Panc1 (cell line): ENCODE data around the gene DLG5. TPM values are rescaled to one million over a fixed set of nuclear protein-coding genes. Genes with fewer than 3 reads are reported as not detected.

Experiments used
- ATAC-seq: fragments of 200-7000 bp; cut with Tn5 transposase; 2 replicates; pipeline ENCODE4 v1.9.1; 2020; ENCODE audit warnings: mild to moderate bottlenecking, moderate library complexity
- BruUV-seq: library from RNA; stranded (reverse); fragments of 400-500 nt; replicated peaks from 2 replicates; lab custom pipeline; 2021; lab: Mats Ljungman, UMichigan
- CTCF ChIA-PET: fragments of 300-600 bp; sonication (Branson Sonifier 250); formaldehyde crosslinking; loops from one replicate; lab custom pipeline; 2022; ENCODE audit warnings: antibody characterized with exemption; lab: Charles Lee
- POLR2A ChIA-PET: fragments of 300-600 bp; sonication (Branson Sonifier 250); formaldehyde crosslinking; loops from one replicate; lab custom pipeline; 2022; ENCODE audit warnings: antibody characterized with exemption; lab: Charles Lee
- DNase-seq: peaks from one replicate; pipeline ENCODE4 v3.0.0-alpha.2; 2010; ENCODE audit warnings: low read depth, low spot score
- H3K27ac ChIP-seq: 2 replicates; pipeline ENCODE4 v1.5.1; 2011; ENCODE audit warnings: mild to moderate bottlenecking, low read length, inconsistent platforms
- H3K27me3 ChIP-seq: fragments of 200-500 bp; sonication (Bioruptor generic); 2 replicates; pipeline ENCODE4 v1.6.0; 2014; ENCODE audit warnings: low read length, inconsistent platforms; ENCODE audit not compliant: control insufficient read depth, insufficient read depth
- H3K36me3 ChIP-seq: fragments of 200-500 bp; sonication (Bioruptor generic); 2 replicates; pipeline ENCODE4 v1.5.1; 2014; ENCODE audit warnings: inconsistent platforms, mild to moderate bottlenecking, low read length, moderate library complexity; ENCODE audit not compliant: control insufficient read depth, insufficient read depth
- H3K4me1 ChIP-seq: 2 replicates; pipeline ENCODE4 v1.5.1; 2011; ENCODE audit warnings: inconsistent platforms, mild to moderate bottlenecking, low read length, moderate library complexity; ENCODE audit not compliant: control insufficient read depth, insufficient read depth
- H3K4me3 ChIP-seq, 2 experiments: 2 replicates each; pipeline ENCODE4 v1.5.1; 2011 to 2012; ENCODE audit warnings: low read depth in 2 of 2, low read length in 2 of 2, mild to moderate bottlenecking in 2 of 2, inconsistent platforms in 1 of 2, moderate library complexity in 1 of 2
- H3K9me3 ChIP-seq: fragments of 200-500 bp; sonication (Bioruptor generic); 2 replicates; pipeline ENCODE4 v1.5.1; 2014; ENCODE audit warnings: low read depth, mild to moderate bottlenecking, inconsistent platforms, low read length, moderate library complexity; ENCODE audit not compliant: control insufficient read depth, insufficient read depth
- CTCF ChIP-seq: fragments of 450-650 bp; IDR thresholded peaks from 2 replicates; pipeline ENCODE4 v1.5.1; 2017; ENCODE audit warnings: mild to moderate bottlenecking
- POLR2AphosphoS5 ChIP-seq: IDR thresholded peaks from 2 replicates; pipeline ENCODE4 v1.6.1; 2012; ENCODE audit warnings: mild to moderate bottlenecking, low read depth, low read length, moderate library complexity
- REST ChIP-seq, 2 experiments: IDR thresholded peaks; 2 replicates each; pipeline ENCODE4 v1.6.1; 2011 to 2012; ENCODE audit warnings: low read depth in 2 of 2, control low read depth in 1 of 2, low read length in 1 of 2, mild to moderate bottlenecking in 1 of 2, moderate library complexity in 1 of 2; ENCODE audit not compliant: insufficient read depth in 1 of 2
- SIN3A ChIP-seq: IDR thresholded peaks from 2 replicates; pipeline ENCODE4 v1.6.1; 2012; ENCODE audit warnings: low read depth, mild to moderate bottlenecking, low read length, moderate library complexity, borderline replicate concordance; ENCODE audit not compliant: insufficient read depth
- TCF7L2 ChIP-seq: IDR thresholded peaks from 2 replicates; pipeline ENCODE4 v1.6.1; 2011; ENCODE audit warnings: mild to moderate bottlenecking, low read depth, low read length, inconsistent platforms
- in situ Hi-C: cut with HindIII; loops from 2 replicates; pipeline ENCODE4 v1.10.0; 2016; ENCODE audit warnings: low sequenced_read_pairs, low pct_unique_long_range_greater_than_20kb
- intact Hi-C: fragments of 100-400 bp; cut with micrococcal nuclease; formaldehyde crosslinking; loops from one replicate; pipeline ENCODE4 v1.10.0; 2022; ENCODE audit not compliant: unreplicated experiment
- total RNA-seq: library from RNA; stranded (reverse); gene quantifications from one replicate; pipeline ENCODE4 v1.2.1, GENCODE V29; 2021; ENCODE audit not compliant: unreplicated experiment

Gene DLG5
- total RNA-seq, 1 experiment from 2014 or later: 85.6 TPM

GRCh38 chr10:77853256-77853655 is 73.3 kb downstream of the DLG5 start:
- H3K36me3 ChIP-seq: no peaks in the 10 kb centered on the region; the same call in 1 of the 2 replicates
- intact Hi-C loops (no loop called here), in situ Hi-C loops (no loop called here)
- TF ChIP-seq TCF7L2: no peak
- TF ChIP-seq SIN3A: no peak
- TF ChIP-seq CTCF: no peak
- TF ChIP-seq REST (IDR thresholded peaks at IDR 0.05; ENCODE audit: insufficient read depth in 1 of 2, low read depth in 2 of 2, low read length in 1 of 2): no peak
- TF ChIP-seq POLR2AphosphoS5: no peak
- ChIA-PET CTCF (no interaction called here), POLR2A (no interaction called here)
- H3K4me3 ChIP-seq: no peak overlapping the region
- no peaks in the 10 kb centered on the region for H3K9me3 ChIP-seq
- no peaks in the 10 kb centered on the region for H3K27me3 ChIP-seq
- peaks cover 34% of the 10 kb centered on the region for H3K4me1 ChIP-seq
- no peak for DNase-seq
- no peak for ATAC-seq
- no peak overlapping the region for H3K27ac ChIP-seq
- BruUV-seq: no TSS peak

- CTCF ChIA-PET: interaction anchor here (0.6 kb wide), 1 partner anchor 138 kb away, joined by 3 read pairs; no protein-coding TSS in a partner anchor
- BruUV-seq: no TSS peak
- H3K4me3 ChIP-seq: no peak overlapping the region
- H3K9me3 ChIP-seq: no peaks in the 10 kb centered on the region
- intact Hi-C loops (no loop called here), in situ Hi-C loops (no loop called here)
- H3K27me3 ChIP-seq: no peaks in the 10 kb centered on the region
- ATAC-seq: no peak
- POLR2A ChIA-PET: interaction anchor here (0.6 kb wide), 1 partner anchor 169 kb away, joined by 5 read pairs; no protein-coding TSS in a partner anchor
- no peaks in the 10 kb centered on the region; the same call in 1 of the 2 replicates for H3K36me3 ChIP-seq
- no peak for TF ChIP-seq CTCF
- no peak for TF ChIP-seq TCF7L2
- no peak for TF ChIP-seq POLR2AphosphoS5
- no peak for TF ChIP-seq SIN3A
- no peak for TF ChIP-seq REST (IDR thresholded peaks at IDR 0.05; ENCODE audit: insufficient read depth in 1 of 2, low read depth in 2 of 2, low read length in 1 of 2)
- H3K27ac ChIP-seq: no peak overlapping the region
- peaks cover 46% of the 10 kb centered on the region for H3K4me1 ChIP-seq
- no peak for DNase-seq
These were observed 75.8 kb downstream of the DLG5 start for GRCh38 chr10:77850620-77851231.
